HK-2 (cell line): ENCODE results near the gene RCAN1.
A peak's percentile ranks its signal among the peaks of the same experiment; 100 is the strongest.

Experiments used
- DNase-seq: peaks from one replicate; pipeline ENCODE4 v3.0.0-alpha.2; 2018; ENCODE audit not compliant: unreplicated experiment

RCAN1 gene

DNA sequence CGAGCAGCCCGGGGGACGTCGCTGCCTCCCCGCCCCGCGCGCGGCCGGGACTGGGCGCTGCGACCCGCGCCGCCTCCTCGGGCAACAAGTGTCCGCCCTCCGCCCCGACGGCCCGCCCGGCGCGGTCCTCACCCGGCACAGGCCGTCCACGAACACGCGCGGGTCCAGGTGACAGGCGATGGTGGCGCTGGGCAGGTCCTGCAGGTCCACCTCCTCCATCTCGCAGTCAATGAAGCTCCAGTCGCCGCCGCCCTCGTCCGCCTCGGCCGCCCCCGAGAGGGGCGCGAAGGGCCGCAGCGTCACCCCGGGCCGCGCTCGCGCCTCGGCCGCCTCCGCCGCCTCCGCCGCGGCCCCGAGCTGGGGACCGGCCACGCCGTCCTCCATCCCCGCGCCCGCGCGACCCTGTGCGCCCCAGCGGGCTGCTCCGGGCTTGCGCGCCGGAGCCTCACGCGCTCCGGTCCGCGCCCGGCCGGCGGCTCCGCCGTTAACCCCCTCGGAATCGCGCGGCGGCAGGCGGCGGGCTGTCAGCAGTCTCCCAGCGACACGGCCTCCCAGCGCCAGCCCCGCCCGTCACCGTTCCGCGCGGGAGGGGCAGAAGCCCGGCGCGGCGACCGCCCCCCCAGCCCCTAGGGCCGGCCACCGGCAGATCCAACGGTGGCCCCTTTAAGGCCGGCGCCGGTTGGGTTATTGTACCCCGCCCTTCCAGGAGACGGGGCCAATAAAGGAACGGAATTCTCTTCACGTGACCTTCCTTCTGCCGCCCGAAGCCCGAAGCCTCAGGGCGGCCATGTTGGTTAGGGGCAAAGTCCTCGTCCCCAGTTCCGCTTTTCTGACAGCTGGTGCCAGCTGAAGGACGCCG lies at the start of gene RCAN1:
RCAN1 (minus strand) TSS at position 486 of the 859 bp plus-strand sequence; CDS start at position 384, 102 bp downstream.
- peak; percentile 77 for DNase-seq

DNA sequence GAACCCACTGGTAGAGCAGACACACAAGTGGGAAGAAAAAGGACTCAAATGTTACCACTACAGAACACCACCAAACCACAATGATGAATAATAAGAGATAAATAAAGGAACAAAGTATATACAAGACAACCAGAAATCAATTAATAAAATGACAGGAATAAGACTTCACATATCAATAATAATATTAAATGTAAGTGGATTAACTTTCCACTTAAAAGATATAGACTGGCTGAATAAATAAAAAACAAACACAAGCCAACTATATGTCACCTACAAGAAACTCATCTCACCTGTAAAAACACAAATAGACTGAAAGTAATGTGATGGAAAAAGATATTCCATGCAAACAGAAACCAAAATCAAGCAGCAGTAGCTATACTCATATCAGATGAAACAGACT lies 46.9 kb upstream of the RCAN1 start:
- no peak for DNase-seq

DNA sequence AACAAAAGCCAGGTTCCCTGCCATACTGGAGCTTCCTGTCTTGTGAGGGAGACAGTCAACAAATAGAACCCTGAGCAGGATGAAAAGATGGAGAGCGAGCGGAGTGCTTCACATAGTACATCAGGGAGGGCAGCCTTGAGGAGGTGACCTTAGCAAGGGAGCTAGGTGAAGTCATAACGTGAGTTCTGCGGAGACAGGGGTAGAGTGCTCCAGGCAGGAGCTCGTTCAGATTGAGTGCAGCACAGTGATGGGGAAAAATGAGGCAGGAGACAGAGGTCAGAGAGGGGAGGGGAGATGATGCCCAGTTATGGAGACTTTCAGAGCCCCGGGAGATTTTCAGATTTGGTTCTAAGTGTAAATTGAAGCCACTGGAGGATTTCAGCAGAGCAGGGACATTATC lies 38.6 kb upstream of the RCAN1 start:
- no peak for DNase-seq

DNA sequence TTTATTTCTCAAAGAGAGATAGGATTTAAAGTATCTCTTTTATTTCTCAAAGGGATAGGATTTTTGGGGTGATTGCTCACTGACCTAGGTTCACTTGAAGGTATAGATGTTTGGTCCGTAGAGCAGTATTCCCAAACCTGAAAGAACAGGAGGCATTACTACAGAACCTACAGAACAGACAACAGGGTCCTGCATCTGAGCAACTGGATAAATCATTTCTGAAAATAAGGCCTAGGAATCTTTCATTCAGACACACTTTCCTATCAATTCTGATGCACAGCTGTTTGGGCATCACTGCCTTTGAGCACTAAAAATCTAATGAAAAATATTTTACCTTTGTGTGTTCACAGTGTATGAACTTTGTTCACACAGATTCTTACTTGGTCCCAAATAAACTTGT lies 36.7 kb upstream of the RCAN1 start:
- DNase-seq, result no peak

DNA sequence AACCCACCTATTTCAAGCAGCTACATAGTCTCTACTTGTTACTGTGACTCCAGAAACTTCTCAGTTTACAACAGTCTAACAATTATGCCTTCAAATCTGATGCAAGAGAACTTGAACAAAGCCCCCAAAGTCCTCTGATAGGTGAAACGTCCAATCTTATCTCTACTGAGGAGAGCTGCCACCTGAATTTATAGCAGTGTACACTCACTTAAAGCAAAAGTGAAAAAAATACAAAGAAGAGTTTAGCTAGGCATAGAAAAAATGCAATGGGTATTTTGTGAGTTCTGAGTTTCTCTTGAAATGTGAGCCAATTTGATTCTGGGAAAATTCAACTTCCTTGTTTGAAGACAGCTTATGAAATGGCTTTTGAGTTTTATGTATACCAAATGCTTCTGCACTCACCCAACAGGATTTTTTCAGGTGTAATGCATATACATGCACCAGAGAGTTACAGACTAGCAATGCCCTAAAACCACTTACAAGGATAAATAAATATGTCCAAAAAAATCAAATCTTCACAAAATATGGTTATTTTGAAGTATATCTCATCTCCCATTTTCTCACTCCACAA lies 36.0 kb upstream of the RCAN1 start:
- DNase-seq, result no peak

DNA sequence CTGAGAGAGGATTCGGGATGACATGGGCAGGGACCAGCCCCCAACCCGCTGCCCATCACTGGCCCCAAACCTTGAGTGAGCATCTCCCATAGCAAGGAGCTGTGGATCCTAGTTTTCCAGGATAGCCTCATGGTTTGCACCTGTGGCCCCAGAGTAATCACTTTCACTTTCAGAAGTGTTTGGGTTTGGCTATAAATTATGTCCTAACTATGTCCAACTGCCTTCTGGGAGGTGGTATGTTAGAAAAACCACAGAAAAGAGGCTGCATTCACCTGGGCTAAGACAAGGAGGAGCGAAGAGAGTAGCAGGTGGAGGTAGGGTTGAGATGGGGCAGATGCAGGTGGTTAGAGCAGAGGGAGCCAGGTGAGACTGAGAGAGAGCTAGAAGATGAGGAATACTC lies 34.5 kb upstream of the RCAN1 start:
- no peak for DNase-seq

DNA sequence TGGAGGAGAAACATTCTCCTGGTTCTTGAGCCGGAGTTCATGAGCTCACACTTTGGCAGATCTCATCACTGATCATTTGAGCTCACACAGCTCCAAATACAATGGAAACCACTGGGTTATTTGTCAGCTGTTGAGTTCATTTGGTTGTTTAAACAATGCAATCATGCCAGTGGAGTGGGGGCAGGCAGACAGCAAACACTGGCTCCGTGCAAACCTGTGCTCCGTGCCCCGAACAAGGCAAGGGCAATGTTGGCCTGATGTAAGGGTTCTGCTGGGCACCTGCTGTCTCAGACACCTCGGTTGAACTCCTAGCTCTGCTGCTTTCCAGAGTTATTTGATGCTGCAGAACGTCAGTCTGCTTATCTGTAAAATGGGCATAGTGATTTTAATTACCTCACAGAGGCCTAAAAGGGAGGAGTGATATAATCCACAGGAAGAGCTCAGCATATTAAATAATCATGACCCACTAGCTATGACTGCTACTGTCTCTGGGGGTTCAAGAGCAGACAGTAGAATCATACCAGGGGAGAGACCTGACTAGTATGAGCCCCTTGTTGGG lies 33.9 kb upstream of the RCAN1 start:
- DNase-seq, result no peak

DNA sequence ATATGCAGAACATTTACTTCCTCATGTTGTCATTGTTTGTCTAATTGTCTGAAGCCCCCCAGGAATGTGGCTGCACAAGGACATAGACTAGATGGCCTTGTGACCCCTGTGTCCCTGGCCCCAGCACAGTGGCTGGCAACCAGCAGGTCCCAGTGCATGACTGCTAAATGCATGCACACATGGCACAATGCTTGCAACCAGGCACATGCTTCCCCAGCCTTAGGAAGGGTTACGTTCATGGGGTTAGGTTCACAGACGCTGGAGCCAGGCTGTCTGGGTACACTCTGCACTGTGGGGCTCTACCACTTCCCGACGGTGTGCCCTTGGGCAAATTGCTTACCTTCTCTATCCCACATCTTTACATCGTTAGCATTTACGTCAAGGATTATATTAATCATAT lies 32.6 kb upstream of the RCAN1 start:
- DNase-seq, result no peak

DNA sequence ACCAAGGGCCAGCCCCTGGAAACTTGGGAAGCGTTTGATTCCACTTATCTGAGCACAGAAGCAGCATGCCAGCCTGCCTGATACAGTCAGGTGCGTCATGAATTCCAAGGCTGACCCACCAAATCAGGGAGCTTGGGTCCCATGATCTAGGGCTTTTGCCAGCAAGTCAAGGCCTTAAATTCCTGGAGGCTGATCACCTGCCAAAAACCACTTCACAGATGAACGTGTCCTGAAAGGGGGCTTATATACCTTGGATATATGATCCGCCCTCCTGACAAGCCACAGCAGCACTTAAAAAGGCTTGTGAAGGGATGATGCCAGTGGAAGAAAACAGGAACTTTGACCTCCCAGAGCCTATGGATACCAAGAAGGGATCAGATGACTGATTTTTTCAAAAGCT lies 29.9 kb upstream of the RCAN1 start:
- no peak for DNase-seq

DNA sequence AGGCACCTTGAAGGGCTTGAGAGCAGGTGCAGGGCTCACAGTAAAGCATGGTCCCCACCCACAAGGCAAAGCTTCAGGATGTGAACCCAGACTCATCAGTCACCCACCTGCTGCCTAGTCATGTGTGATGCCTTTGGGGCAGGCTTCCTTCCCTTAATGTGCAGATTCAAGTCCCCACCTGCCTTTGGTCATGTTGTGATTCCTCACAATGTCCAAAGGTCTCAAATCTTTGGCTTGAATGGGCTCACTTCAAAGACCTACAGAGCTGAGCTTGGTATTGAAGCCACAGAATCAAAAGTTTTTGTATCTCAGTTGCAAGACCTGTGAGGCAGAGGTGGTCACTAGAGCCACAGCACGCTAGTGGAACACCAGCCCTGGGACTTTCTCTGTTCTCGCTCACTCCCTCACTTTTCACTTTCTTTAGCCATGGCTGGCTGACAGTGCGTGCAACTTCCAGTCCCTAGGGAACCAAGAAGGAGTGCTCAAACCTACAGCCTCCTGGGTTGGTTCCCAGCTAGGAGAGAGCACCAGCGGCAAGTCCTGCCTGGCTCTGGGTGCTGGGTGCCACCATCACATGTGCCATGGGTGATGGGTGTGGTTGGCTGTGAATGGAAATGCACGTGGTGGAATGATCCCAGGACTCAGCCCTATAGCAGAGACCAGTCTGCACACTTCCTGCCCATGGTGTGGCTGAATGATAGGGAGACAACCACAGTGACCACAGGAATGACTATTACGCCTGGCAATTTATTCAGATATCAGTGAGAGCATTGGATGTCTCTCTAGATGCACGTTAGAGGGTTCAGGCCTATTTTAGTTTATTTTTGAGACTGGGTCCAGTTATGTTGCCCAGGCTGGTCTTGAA lies 27.5 kb upstream of the RCAN1 start:
- DNase-seq, result peak; percentile 9

DNA sequence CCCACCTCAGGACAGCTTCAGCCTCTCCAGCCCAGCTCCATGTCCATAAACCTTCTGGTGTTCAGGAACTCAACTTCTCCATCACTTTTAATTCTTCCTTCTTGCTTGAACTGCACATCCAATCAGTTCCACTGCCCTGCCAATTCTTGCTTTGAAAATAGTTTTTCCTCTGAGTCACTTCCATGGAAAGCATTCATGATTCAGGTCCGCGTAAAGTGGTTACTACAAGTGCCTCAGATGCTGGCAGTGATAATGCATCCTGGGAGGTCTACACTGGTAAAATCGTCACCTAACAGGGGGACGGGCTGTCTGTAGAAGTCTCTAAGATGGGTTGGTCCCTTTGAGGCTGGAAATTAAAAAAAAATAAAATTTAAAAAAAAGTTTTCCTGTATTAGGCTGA lies 25.9 kb upstream of the RCAN1 start:
- DNase-seq, result no peak

DNA sequence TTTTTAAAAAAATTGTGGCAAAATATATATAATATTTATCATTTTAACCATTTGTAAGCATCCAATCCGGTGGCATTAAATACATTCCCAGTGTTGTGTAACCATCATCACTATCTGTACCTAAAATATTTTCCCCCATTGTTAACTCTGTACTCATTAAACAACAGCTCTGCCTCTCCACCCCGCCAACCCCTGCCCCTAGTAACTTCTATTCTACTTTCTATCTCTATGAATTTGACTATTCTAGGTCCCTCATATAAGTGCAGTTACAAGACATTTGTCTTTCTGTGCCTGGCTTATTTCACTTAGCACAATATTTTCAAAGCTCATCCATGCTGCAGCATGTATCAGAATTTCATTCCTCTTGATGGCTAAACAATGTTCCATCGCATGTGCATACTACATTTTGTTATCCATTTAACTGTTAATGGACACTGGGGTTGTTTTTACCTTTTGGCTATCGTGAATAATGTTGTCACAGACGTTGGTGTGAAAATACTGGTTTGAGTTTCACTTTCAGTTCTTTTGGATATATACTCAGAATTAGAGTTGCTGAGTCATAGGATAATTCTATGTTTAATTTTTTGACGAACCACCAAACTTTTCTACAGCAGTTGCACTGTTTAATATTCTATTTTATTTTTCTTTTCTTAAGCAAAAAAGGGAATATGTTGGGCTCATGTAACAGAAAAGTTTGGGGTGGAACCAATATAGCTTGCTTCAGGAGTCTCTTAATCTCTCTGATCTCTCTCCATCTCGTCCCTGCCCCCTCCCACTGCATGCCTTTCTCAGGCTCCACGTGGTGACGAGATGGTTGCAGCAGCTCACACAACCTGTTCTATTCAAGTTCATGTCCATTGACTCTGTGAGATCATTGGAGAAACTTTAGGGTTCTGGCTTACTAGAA lies 25.2 kb upstream of the RCAN1 start:
- no peak for DNase-seq

DNA sequence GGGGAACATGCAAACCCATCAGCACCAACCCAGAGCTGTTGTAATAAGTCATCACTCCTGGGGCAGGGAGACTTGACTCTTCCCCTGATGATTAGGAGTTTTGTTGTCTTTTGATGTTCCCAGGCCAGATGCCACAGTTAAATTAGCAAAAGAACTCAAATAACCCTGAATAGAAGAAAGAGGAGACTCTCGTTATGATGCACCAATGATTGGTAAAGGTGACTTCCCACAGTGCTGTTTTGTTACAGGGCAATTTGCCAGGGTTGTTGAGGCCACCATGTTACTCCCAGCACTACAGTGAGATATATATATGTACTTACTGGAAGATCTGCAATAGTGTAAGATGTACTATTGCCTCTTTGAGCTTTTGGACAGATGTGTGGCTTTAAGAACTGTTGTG lies 24.3 kb upstream of the RCAN1 start:
- DNase-seq, result no peak

DNA sequence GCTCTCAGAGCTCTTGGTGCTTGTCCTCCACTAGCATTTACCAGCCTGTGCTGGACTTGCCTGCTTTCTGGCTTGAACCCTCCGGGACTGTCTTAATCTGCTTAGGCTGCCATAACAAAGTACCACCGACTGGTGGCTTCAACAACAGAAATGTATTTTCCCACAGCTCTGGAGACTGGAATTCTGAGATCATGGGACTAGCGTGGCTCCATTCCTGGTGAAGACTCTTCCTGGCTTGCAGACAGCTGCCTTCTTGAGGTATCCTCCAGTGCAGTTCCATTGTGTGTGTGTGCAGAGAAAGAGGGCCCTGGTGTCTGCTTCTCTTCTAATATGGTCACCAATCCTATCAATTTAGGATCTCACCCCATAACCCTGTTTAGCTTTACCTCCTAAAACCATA lies 22.0 kb upstream of the RCAN1 start:
- no peak for DNase-seq

DNA sequence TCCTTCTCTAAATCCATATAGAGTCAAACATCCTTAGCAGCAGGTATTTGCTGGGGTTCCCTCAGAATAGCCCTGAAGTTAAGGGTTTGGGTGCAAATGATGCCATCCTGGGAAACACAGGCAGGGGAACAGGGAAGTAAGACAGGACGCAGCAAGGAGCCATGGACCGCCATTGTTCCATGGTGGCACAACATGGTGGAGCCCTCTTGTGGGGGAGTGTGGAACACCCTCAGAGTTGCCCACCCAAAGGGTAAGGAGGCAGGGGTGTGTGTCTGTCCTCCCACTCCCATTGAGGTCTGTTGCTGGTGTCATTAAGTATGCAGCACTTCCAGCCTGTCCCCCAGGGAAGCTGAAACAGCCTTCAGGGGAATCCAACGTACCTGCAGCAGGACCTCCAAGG lies 20.4 kb upstream of the RCAN1 start:
- DNase-seq, result no peak

DNA sequence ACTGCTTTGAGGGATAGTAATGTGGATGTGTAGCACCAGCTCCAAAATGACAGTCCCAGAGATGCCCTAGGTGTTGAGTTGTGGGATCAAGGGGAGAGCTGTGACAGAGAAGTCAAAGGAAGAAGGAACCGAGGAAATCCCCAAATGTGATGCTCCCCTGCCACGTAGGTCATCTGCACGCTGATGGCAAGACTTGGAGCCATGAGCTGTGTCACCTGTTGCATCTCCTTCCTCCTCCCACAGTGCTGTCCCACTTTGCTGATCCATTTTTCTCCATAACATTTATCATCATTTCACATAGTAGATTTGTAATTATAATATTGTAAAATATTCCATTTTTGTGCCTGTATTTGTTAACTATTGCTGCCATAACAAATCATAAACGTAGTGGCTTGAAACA lies 17.6 kb upstream of the RCAN1 start:
- DNase-seq, result no peak

DNA sequence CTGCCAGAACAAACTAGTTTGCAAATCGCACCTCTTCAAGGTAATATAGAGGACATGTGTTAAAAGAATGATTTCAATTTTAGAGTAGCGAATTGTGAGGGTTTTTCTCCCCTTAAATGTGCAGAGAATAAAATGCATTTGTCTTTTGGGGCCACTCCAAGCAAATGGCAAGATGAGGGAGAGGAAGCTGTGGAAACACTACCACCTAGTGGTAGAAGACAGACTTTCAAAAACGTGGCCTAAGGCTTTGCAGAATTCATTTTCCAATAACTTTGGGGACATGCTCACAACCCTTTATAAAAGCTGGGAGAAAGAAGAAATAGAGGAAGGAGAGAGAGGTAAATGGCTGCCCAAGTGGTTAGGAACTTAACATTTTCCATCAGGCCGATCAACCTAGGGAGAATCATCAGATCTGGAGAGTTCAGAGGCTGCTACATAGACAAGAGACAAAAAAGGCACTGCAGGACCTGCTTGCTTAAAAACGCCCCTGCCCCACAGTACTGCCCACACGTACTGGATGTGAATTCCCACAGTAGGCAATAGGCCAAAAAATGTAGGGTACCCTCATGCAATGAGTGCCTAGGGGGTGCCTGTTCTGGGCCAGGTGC lies 15.7 kb upstream of the RCAN1 start:
- no peak for DNase-seq

DNA sequence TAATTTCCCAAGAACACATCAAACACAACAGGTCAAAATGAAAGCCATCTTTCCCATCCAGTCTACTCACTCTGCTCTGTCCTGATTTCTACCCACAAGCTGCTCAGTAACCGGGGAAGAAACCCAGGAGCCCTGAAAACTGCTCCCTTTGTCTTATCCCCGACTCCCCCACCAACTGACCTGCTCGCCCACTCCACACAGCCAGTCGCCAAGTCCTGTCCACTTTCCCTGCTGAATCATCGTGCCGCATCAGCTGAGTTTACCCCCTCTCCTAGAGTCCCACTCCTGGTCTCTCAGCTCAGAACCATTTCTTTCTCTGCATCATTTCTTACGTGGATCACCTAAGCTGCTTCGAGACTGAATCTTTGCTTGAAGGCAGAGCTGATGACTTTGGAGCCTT lies 11.2 kb upstream of the RCAN1 start:
- no peak for DNase-seq

DNA sequence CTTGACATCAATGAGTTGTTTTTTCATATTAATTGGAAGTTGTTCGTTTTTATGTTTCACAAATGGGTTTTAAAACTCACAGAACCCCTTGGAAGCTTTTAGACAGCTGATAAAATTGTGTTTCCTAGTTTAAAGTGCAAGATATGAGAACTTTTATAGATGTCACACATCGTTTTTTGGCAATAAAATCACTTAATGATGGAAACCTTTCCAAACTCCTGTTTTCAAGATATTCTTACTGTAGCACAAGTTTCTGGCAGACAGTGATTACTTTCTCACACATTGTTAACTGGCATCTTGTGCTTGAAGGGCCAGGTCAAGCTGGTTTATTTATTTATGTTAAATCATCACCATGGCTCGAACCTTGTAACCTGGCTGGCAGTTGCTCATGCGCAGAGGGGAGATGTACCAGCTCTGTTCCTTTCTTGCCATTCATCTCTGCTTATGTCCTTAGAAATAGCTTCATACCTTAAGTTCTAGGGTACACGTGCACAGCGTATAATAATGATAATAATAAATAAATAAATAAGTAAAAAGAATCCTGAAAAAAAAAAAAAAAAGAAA lies 10.2 kb upstream of the RCAN1 start:
- no peak for DNase-seq

DNA sequence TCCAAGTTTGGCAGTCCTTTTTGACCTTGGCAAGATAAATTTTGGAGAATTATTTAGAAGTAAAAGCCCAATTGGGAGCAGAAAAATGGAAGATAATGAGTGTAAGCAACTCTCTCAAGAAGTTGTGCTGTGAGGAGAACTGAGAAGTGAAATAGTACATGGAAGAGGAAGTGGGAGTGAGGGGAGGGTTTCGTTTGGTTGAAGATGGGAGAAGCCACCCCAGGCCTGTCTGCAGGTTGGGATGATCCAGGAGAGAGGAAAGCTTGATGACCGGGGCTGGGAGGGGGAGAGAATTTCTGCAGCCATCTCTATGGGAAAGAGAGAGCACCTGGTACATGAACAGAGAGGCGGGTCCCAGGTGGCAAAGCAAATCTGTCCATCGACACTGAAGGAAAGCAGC lies 8.6 kb upstream of the RCAN1 start:
- no peak for DNase-seq
